ENCODE measurements around the gene SLC47A1.

DNA sequence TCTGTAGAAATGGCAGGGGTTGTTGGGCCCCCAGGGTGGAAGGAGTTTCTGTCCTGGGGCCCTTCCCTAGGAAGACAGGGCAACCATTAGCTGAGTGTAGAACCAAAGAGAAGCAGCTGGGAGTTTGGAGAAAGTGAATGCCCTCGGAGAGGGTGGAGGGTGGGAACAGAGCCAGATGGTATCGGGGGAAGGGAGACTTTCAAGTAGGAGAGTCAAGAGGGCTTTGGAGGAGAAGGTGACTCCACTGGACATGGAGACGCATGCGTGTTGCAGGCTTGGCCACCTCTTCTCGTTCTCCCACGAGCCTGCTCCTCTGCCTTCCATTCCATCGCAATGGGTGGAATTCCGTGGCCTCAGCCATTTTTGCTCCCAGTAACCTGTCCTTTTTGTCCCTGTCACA is 19.4 kb downstream of the SLC47A1 start:
- TF ChIP-seq, protein P1, sequence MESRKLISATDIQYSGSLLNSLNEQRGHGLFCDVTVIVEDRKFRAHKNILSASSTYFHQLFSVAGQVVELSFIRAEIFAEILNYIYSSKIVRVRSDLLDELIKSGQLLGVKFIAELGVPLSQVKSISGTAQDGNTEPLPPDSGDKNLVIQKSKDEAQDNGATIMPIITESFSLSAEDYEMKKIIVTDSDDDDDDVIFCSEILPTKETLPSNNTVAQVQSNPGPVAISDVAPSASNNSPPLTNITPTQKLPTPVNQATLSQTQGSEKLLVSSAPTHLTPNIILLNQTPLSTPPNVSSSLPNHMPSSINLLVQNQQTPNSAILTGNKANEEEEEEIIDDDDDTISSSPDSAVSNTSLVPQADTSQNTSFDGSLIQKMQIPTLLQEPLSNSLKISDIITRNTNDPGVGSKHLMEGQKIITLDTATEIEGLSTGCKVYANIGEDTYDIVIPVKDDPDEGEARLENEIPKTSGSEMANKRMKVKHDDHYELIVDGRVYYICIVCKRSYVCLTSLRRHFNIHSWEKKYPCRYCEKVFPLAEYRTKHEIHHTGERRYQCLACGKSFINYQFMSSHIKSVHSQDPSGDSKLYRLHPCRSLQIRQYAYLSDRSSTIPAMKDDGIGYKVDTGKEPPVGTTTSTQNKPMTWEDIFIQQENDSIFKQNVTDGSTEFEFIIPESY (IDR thresholded peaks at IDR 0.05) = no peak
- TF ChIP-seq YY1 (IDR thresholded peaks at IDR 0.05) (no peak), TAF1 (conservative IDR thresholded peaks at IDR 0.05) (no peak)
- TF ChIP-seq, protein P2, sequence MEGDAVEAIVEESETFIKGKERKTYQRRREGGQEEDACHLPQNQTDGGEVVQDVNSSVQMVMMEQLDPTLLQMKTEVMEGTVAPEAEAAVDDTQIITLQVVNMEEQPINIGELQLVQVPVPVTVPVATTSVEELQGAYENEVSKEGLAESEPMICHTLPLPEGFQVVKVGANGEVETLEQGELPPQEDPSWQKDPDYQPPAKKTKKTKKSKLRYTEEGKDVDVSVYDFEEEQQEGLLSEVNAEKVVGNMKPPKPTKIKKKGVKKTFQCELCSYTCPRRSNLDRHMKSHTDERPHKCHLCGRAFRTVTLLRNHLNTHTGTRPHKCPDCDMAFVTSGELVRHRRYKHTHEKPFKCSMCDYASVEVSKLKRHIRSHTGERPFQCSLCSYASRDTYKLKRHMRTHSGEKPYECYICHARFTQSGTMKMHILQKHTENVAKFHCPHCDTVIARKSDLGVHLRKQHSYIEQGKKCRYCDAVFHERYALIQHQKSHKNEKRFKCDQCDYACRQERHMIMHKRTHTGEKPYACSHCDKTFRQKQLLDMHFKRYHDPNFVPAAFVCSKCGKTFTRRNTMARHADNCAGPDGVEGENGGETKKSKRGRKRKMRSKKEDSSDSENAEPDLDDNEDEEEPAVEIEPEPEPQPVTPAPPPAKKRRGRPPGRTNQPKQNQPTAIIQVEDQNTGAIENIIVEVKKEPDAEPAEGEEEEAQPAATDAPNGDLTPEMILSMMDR (IDR thresholded peaks at IDR 0.05; ENCODE audit: low read depth, low read length, missing input control) = no peak
- TF ChIP-seq, protein P3, sequence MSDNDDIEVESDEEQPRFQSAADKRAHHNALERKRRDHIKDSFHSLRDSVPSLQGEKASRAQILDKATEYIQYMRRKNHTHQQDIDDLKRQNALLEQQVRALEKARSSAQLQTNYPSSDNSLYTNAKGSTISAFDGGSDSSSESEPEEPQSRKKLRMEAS (IDR thresholded peaks at IDR 0.05) = no peak
